HepG2 (cell line): ENCODE results near the gene TEX50. TPM values are rescaled to one million over a fixed set of nuclear protein-coding genes. Genes with fewer than 3 reads are reported as not detected.

Source experiments
- ATAC-seq: fragments of 200-7000 bp; cut with Tn5 transposase; 3 replicates; pipeline ENCODE4 v1.9.1; 2020; ENCODE audit warnings: mild to moderate bottlenecking, moderate library complexity
- BruUV-seq: library from RNA; stranded (reverse); fragments of 400-500 nt; replicated peaks from 2 replicates; lab custom pipeline; 2021; lab: Mats Ljungman, UMichigan
- CTCF ChIA-PET: fragments of 300-600 bp; formaldehyde crosslinking; extraction: SDS; loops from one replicate; lab custom pipeline; 2021; ENCODE audit warnings: low total read pairs, inconsistent platforms, low intra/inter-chr PET ratio; lab: Yijun Ruan, JAX
- POLR2A ChIA-PET: fragments of 350-600 bp; sonication (Branson Sonifier 250); formaldehyde crosslinking; loops from one replicate; lab custom pipeline; 2020; ENCODE audit warnings: antibody characterized with exemption, inconsistent platforms; lab: Yijun Ruan, JAX
- DNase-seq: peaks from one replicate; pipeline ENCODE4 v3.0.0-alpha.2; 2015; ENCODE audit warnings: low spot score
- FAIRE-seq: peaks from 3 replicates; lab custom pipeline; 2011; peaks lifted over from hg19 to GRCh38; lab: Jason Lieb, UNC
- H2AFZ ChIP-seq: one replicate; pipeline ENCODE4 v1.6.1; 2011; ENCODE audit warnings: low read length, inconsistent platforms
- H3K27ac ChIP-seq: fragments of 300-600 bp; 3 replicates; pipeline ENCODE4 v1.8.0; 2011; ENCODE audit warnings: mixed run types, mild to moderate bottlenecking, mixed read lengths, low read length, inconsistent platforms; ENCODE audit not compliant: insufficient read depth; ENCODE audit errors: extremely low read length
- H3K27me3 ChIP-seq, 2 experiments: fragments of 200-600 bp in 1 of 2; 2 replicates in 1 of 2; 3 replicates in 1 of 2; pipeline versions ENCODE4 v1.6.0 to v1.8.0; 2011; ENCODE audit warnings: low read length in 2 of 2, mild to moderate bottlenecking in 2 of 2, moderate library complexity in 2 of 2, inconsistent platforms in 1 of 2; ENCODE audit not compliant: insufficient read depth in 2 of 2, control insufficient read depth in 1 of 2
- H3K36me3 ChIP-seq, 2 experiments: fragments of 200-600 bp in 1 of 2; replicated peaks in 1 of 2; 2 replicates in 1 of 2; 3 replicates in 1 of 2; pipeline versions ENCODE4 v1.5.1 to v1.8.0; 2011; ENCODE audit warnings: low read length in 2 of 2, inconsistent platforms in 1 of 2; ENCODE audit not compliant: insufficient read depth in 2 of 2, control insufficient read depth in 1 of 2
- H3K4me1 ChIP-seq: 2 replicates; pipeline ENCODE4 v1.5.1; 2012; ENCODE audit warnings: low read length, inconsistent platforms; ENCODE audit not compliant: insufficient read depth
- H3K4me2 ChIP-seq: 2 replicates; pipeline ENCODE4 v1.6.0; 2011; ENCODE audit warnings: low read depth, low read length, inconsistent platforms
- H3K4me3 ChIP-seq, 3 experiments: fragments of 200-600 bp in 1 of 3; sonication (generic), shearing (Covaris generic) in 1 of 3; replicated peaks in 1 of 3; 2 replicates each; pipeline ENCODE4 v1.5.1; 2011 to 2016; ENCODE audit warnings: low read length in 3 of 3, inconsistent platforms in 2 of 3, low read depth in 2 of 3, mild to moderate bottlenecking in 2 of 3, control low read depth in 1 of 3, mixed read lengths in 1 of 3; ENCODE audit not compliant: insufficient read depth in 1 of 3
- H3K79me2 ChIP-seq: one replicate; pipeline ENCODE4 v1.6.1; 2011; ENCODE audit warnings: low read length, inconsistent platforms; ENCODE audit not compliant: insufficient read depth
- H3K9ac ChIP-seq: 2 replicates; pipeline ENCODE4 v1.6.0; 2011; ENCODE audit warnings: mild to moderate bottlenecking, low read depth, low read length, inconsistent platforms; ENCODE audit not compliant: insufficient read depth
- H3K9me3 ChIP-seq: 2 replicates; pipeline ENCODE4 v1.5.1; 2012; ENCODE audit warnings: mild to moderate bottlenecking, low read length
- H4K20me1 ChIP-seq: 2 replicates; pipeline ENCODE4 v1.6.0; 2011; ENCODE audit warnings: inconsistent platforms, mild to moderate bottlenecking, low read length, moderate library complexity; ENCODE audit not compliant: insufficient read depth
- ARNT2 ChIP-seq: sonication (generic); formaldehyde crosslinking; IDR thresholded peaks from 2 replicates; pipeline ENCODE4 v1.8.0; 2022; ENCODE audit warnings: mild to moderate bottlenecking, low read depth, missing genetic modification reagents, moderate library complexity
- CHD2 ChIP-seq: IDR thresholded peaks from 2 replicates; pipeline ENCODE4 v1.6.1; 2011; ENCODE audit warnings: low read depth, low read length, improper control_type of control experiment
- DRAP1 ChIP-seq: IDR thresholded peaks from 2 replicates; pipeline ENCODE4 v1.6.1; 2016; ENCODE audit warnings: missing genetic modification reagents, missing compliant biosample characterization
- EHMT2 ChIP-seq: fragments of 200-600 bp; sonication (generic); IDR thresholded peaks from 2 replicates; pipeline ENCODE4 v1.7.0; 2017; ENCODE audit warnings: antibody characterized with exemption, low read depth, low read length, borderline replicate concordance
- EP300 ChIP-seq, 3 experiments: sonication (generic) in 1 of 3; formaldehyde crosslinking in 1 of 3; IDR thresholded peaks; 2 replicates each; pipeline versions ENCODE4 v1.5.1 to v1.6.1; 2011 to 2020; ENCODE audit warnings: low read depth in 2 of 3, low read length in 2 of 3, borderline replicate concordance in 1 of 3, improper control_type of control experiment in 1 of 3, mild to moderate bottlenecking in 1 of 3, missing genetic modification reagents in 1 of 3, moderate library complexity in 1 of 3
- GPBP1L1 ChIP-seq: sonication (generic); formaldehyde crosslinking; IDR thresholded peaks from 2 replicates; pipeline ENCODE4 v1.5.0; 2020; ENCODE audit warnings: mild to moderate bottlenecking, missing genetic modification reagents
- HDAC6 ChIP-seq: fragments of 200-600 bp; sonication (generic); IDR thresholded peaks from 2 replicates; pipeline ENCODE4 v1.7.0; 2017; ENCODE audit warnings: mild to moderate bottlenecking, antibody characterized with exemption, low read length, low read depth
- KAT2B ChIP-seq: fragments of 150-350 bp; IDR thresholded peaks from 2 replicates; pipeline ENCODE4 v1.6.1; 2014; ENCODE audit warnings: low read depth, low read length, borderline replicate concordance
- POGZ ChIP-seq: sonication (generic); formaldehyde crosslinking; IDR thresholded peaks from 2 replicates; pipeline ENCODE4 v1.4.0; 2020; ENCODE audit warnings: mild to moderate bottlenecking, missing genetic modification reagents
- RFX3 ChIP-seq: IDR thresholded peaks from 2 replicates; pipeline ENCODE4 v1.6.1; 2016; ENCODE audit warnings: missing biosample characterization, missing genetic modification reagents
- SMC3 ChIP-seq: IDR thresholded peaks from 2 replicates; pipeline ENCODE4 v1.6.1; 2011; ENCODE audit warnings: low read length, improper control_type of control experiment
- ZNF382 ChIP-seq: sonication (generic); formaldehyde crosslinking; IDR thresholded peaks from 2 replicates; pipeline ENCODE4 v1.5.0; 2020; ENCODE audit warnings: missing genetic modification reagents, mild to moderate bottlenecking, borderline replicate concordance
- ZNF737 ChIP-seq: sonication (generic); formaldehyde crosslinking; IDR thresholded peaks from 2 replicates; pipeline ENCODE4 v1.5.0; 2020; ENCODE audit warnings: missing genetic modification reagents, mild to moderate bottlenecking, borderline replicate concordance
- ZNF850 ChIP-seq: sonication (generic); formaldehyde crosslinking; conservative IDR thresholded peaks from 2 replicates; pipeline ENCODE4 v1.9.0; 2021; ENCODE audit warnings: mild to moderate bottlenecking, missing genetic modification reagents
- WGBS: methylation state at CpG from one replicate; pipeline ENCODE4 v1.1.6; 2017; ENCODE audit warnings: low lambda C conversion rate; 5-methylcytosine and 5-hydroxymethylcytosine counted together
- in situ Hi-C: cut with HindIII; loops from 2 replicates; pipeline ENCODE4 v1.10.0; 2017; ENCODE audit warnings: low pct_unique_long_range_greater_than_20kb; ENCODE audit not compliant: extremely low pct_ligation_motif_present
- intact Hi-C: fragments of 100-400 bp; cut with micrococcal nuclease; formaldehyde crosslinking; loops from one replicate; pipeline ENCODE4 v1.10.0; 2022; ENCODE audit not compliant: unreplicated experiment
- polyA plus RNA-seq, 8 experiments: library from polyadenylated mRNA; depleted of rRNA in 3 of 8; stranded (reverse) in 7 of 8; unstranded in 1 of 8; fragments of >200 nt; fragmentation: Illumina TruSeq in 4 of 8; extraction: Trizol in 4 of 8; gene quantifications; 2 replicates each; pipeline versions ENCODE4 v1.2.1 to v1.2.3, GENCODE V29; 2011 to 2016; ENCODE audit warnings: low read depth in 4 of 8, missing spikeins in 1 of 8, mixed read lengths in 1 of 8; ENCODE audit not compliant: insufficient read depth in 1 of 8
- total RNA-seq, 5 experiments: library from RNA; depleted of rRNA; stranded (reverse); fragments of >200 nt; fragmentation: Illumina TruSeq; extraction: Trizol; gene quantifications; 2 replicates each; pipeline ENCODE4 v1.2.3, GENCODE V29; 2016; ENCODE audit warnings: low read depth in 1 of 5
- TF ChIP-seq, protein P1 (sequence below): sonication (generic); formaldehyde crosslinking; IDR thresholded peaks from 2 replicates; pipeline ENCODE4 v1.4.0; 2020; ENCODE audit warnings: missing genetic modification reagents
- TF ChIP-seq, protein P2 (sequence below): sonication (generic); formaldehyde crosslinking; IDR thresholded peaks from 2 replicates; pipeline ENCODE4 v1.5.0; 2020; ENCODE audit warnings: missing genetic modification reagents

Gene TEX50
- total and polyA plus RNA-seq, 2 of the 13 experiments (the other 11 are each of a cell fraction or from before 2014, with no cell fraction given), result not detected

- ChIA-PET CTCF (no interaction called here), POLR2A (no interaction called here)
- in situ Hi-C loops (no loop called here), intact Hi-C loops (no loop called here)
- no peak for ATAC-seq
- H3K4me1 ChIP-seq, result no peaks in the 10 kb centered on the region
- no peak for TF ChIP-seq ARNT2 (CRISPR knock-in tag)
- TF ChIP-seq EHMT2, result no peak
- no peak for TF ChIP-seq DRAP1
- TF ChIP-seq ZNF382 (CRISPR knock-in tag), result no peak
- TF ChIP-seq SMC3, result no peak
- TF ChIP-seq POGZ (CRISPR knock-in tag), result no peak
- TF ChIP-seq KAT2B, result no peak
- TF ChIP-seq ZNF850 (CRISPR knock-in tag), result no peak
- no peak for TF ChIP-seq CHD2
- no peak overlapping the region for H3K27ac ChIP-seq
- H4K20me1 ChIP-seq, result no peaks in the 10 kb centered on the region
- no peak overlapping the region for H2AFZ ChIP-seq
- H3K9me3 ChIP-seq, result no peaks in the 10 kb centered on the region
- H3K9ac ChIP-seq, result no peak overlapping the region
- H3K36me3 ChIP-seq, result no peaks in the 10 kb centered on the region
- no peak for FAIRE-seq
- DNase-seq, result no peak
- 10% methylated on average over 3 of the region's 3 CpGs for WGBS
- H3K79me2 ChIP-seq, result no peaks in the 10 kb centered on the region
- H3K4me3 ChIP-seq, result no peak overlapping the region
- H3K27me3 ChIP-seq, result peaks cover 1 to 29% of the 10 kb centered on the region in 2 experiments; a peak in 3 of 5 replicates
- no peak overlapping the region for H3K4me2 ChIP-seq
- BruUV-seq, result no TSS peak
These were observed 31.5 kb downstream of the TEX50 start for GRCh38 chr1:173666646-173667045.

DNA sequence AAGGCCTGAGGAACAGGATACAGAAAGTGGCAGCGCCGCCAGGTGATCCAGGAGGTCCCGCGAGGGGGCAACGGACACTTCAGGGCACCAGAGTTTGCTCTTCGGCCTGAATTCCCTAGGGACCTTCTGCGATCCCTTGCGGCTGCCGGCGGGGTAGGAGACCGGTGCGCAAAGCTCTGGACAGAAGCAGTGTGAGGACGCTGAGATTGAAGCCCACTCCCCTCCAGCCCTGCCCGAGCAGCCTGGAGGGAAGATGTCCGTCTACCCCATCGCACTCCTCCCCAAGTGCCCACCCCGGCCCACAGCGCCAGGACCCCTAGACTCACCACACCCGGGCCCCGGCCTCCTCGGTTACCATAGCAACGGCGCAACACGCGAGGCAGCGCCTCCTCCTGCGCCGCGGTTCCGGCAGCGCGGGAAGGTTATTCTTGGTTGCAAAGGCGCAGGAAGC lies 34.4 kb downstream of the TEX50 start, which contains the start of gene ANKRD45:
Gene ANKRD45, minus strand, starts transcription at position 361 of the 451 bp plus-strand sequence. CDS start 10,433 bp downstream, outside the sequence.
- intact Hi-C loops, result no loop called here
- no peak for DNase-seq
- Histone ChIP-seq H3K36me3 (no peaks in the 10 kb centered on the region), H2AFZ (no peak within 1 kb of the TSS), H3K4me2 (peak within 1 kb of the TSS; percentile 61), H3K9ac (no peak within 1 kb of the TSS), H3K9me3 (no peaks in the 10 kb centered on the region), H3K27ac (no peak within 1 kb of the TSS), H3K4me3 (peak within 1 kb of the TSS; percentile 3 to 57 (median 30); a peak in 2 of 6 replicates), H3K4me1 (no peaks in the 10 kb centered on the region), H3K27me3 (peaks cover 1 to 33% of the 10 kb centered on the region in 2 experiments; a peak in 3 of 5 replicates), H4K20me1 (no peaks in the 10 kb centered on the region), H3K79me2 (no peaks in the 10 kb centered on the region)
- in situ Hi-C loops, result no loop called here
- WGBS, result 9% methylated on average over 26 of the region's 33 CpGs
- BruUV-seq, result no TSS peak
- POLR2A ChIA-PET, result no interaction called here
- peak; percentile 68 for ATAC-seq
- CTCF ChIA-PET, result no interaction called here
- no peak for FAIRE-seq
- TF ChIP-seq HDAC6, result no peak
- TF ChIP-seq ZNF737 (CRISPR knock-in tag), result no peak
- no peak for TF ChIP-seq GPBP1L1 (CRISPR knock-in tag)
- peak; percentile 58 for TF ChIP-seq RFX3 (CRISPR knock-in tag)
- TF ChIP-seq, protein P1, sequence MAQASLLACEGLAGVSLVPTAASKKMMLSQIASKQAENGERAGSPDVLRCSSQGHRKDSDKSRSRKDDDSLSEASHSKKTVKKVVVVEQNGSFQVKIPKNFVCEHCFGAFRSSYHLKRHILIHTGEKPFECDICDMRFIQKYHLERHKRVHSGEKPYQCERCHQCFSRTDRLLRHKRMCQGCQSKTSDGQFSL (CRISPR knock-in tag), result no peak
- no peak for TF ChIP-seq EP300 (IDR thresholded peaks at IDR 0.05; ENCODE audit: low read depth in 2 of 2, low read length in 2 of 2)
- TF ChIP-seq EP300 (CRISPR knock-in tag; IDR thresholded peaks at IDR 0.05; ENCODE audit: borderline replicate concordance), result no peak
- TF ChIP-seq, protein P2, sequence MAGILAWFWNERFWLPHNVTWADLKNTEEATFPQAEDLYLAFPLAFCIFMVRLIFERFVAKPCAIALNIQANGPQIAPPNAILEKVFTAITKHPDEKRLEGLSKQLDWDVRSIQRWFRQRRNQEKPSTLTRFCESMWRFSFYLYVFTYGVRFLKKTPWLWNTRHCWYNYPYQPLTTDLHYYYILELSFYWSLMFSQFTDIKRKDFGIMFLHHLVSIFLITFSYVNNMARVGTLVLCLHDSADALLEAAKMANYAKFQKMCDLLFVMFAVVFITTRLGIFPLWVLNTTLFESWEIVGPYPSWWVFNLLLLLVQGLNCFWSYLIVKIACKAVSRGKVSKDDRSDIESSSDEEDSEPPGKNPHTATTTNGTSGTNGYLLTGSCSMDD (CRISPR knock-in tag), result no peak
